Measurements from ENCODE around the gene PIWIL4.

Gene PIWIL4

GRCh38 chr11:94567181-94567670 is at the start of gene PIWIL4:
PIWIL4 (plus strand) TSS chr11:94567368; CDS start chr11:94567519, 151 bp downstream.
- DNase-seq, result no peak

GRCh38 chr11:94518300-94518699 is 48.9 kb upstream of the PIWIL4 start:
- no peak for DNase-seq

GRCh38 chr11:94519478-94520084 is 47.6 kb upstream of the PIWIL4 start:
- DNase-seq, result no peak

- no peak for DNase-seq
Observed at GRCh38 chr11:94521684-94522083, 45.5 kb upstream of the PIWIL4 start.

GRCh38 chr11:94524341-94524740 is 42.8 kb upstream of the PIWIL4 start:
- DNase-seq, result no peak

- no peak for DNase-seq
Observed at GRCh38 chr11:94525546-94526324, 41.4 kb upstream of the PIWIL4 start.

GRCh38 chr11:94526645-94527438 is 40.3 kb upstream of the PIWIL4 start:
- DNase-seq, result no peak

- no peak for DNase-seq
Observed at GRCh38 chr11:94528551-94528950, 38.6 kb upstream of the PIWIL4 start.

GRCh38 chr11:94532211-94532610 is 35.0 kb upstream of the PIWIL4 start:
- no peak for DNase-seq

GRCh38 chr11:94533206-94533605 is 34.0 kb upstream of the PIWIL4 start:
- no peak for DNase-seq

- DNase-seq, result no peak
Observed at GRCh38 chr11:94533696-94534630, 33.2 kb upstream of the PIWIL4 start.

GRCh38 chr11:94536386-94536785 is 30.8 kb upstream of the PIWIL4 start:
- no peak for DNase-seq

GRCh38 chr11:94537031-94537600 is 30.1 kb upstream of the PIWIL4 start:
- DNase-seq, result no peak

- no peak for DNase-seq
Observed at GRCh38 chr11:94539420-94539819, 27.7 kb upstream of the PIWIL4 start.

GRCh38 chr11:94543695-94544645 is 23.2 kb upstream of the PIWIL4 start, which contains the start of gene FUT4:
FUT4 (plus strand) TSS chr11:94543921; CDS start chr11:94544134, 213 bp downstream.
- peak; percentile 55 to 65 for DNase-seq

- DNase-seq, result peak in 1 of 2 experiments; percentile 3
Observed at GRCh38 chr11:94544646-94545263, 22.4 kb upstream of the PIWIL4 start.

- DNase-seq, result no peak
Observed at GRCh38 chr11:94545264-94546161, 21.7 kb upstream of the PIWIL4 start.

GRCh38 chr11:94546162-94546470 is 21.1 kb upstream of the PIWIL4 start:
- DNase-seq, result no peak

GRCh38 chr11:94546886-94547285 is 20.3 kb upstream of the PIWIL4 start:
- no peak for DNase-seq

All from stimulated activated CD4-positive, alpha-beta T cell treated with anti-CD3 and anti-CD28 coated beads, Interleukin-4, amount 100 ng/mL, for 4 hours (primary cell).